HG02610 (cell line): Measurements from ENCODE around the gene MUC5AC.
"Not testable (repeated sequence)": the region's sequence is repeated elsewhere in the genome, so short reads cannot be mapped to it uniquely, and the experiment has no call there.

ENCODE experiments used
- ATAC-seq: cut with Tn5 transposase; IDR thresholded peaks from one replicate; pipeline ENCODE4 v1.9.1; 2021; ENCODE audit warnings: mild to moderate bottlenecking, moderate library complexity; ENCODE audit not compliant: unreplicated experiment

Gene MUC5AC

GRCh38 chr11:1157645-1158591 lies at the start of gene MUC5AC:
Gene MUC5AC, plus strand, starts transcription at chr11:1157953. Its CDS starts 47 bp downstream, at chr11:1158000.
- no peak for ATAC-seq

- ATAC-seq: no peak
Measured at GRCh38 chr11:1108246-1108900, 49.4 kb upstream of the MUC5AC start.

- ATAC-seq: no peak
Measured at GRCh38 chr11:1109101-1109917, 48.4 kb upstream of the MUC5AC start.

GRCh38 chr11:1109918-1110705 lies 47.6 kb upstream of the MUC5AC start:
- no peak for ATAC-seq

GRCh38 chr11:1111545-1112212 lies 46.1 kb upstream of the MUC5AC start:
- no peak for ATAC-seq

- no peak for ATAC-seq
Measured at GRCh38 chr11:1112351-1113191, 45.2 kb upstream of the MUC5AC start.

GRCh38 chr11:1113405-1114201 lies 44.1 kb upstream of the MUC5AC start:
- ATAC-seq: no peak

GRCh38 chr11:1115292-1115691 lies 42.5 kb upstream of the MUC5AC start:
- not testable (repeated sequence) for ATAC-seq

GRCh38 chr11:1116104-1116503 lies 41.6 kb upstream of the MUC5AC start:
- no peak for ATAC-seq

- no peak for ATAC-seq
Measured at GRCh38 chr11:1116666-1117390, 40.9 kb upstream of the MUC5AC start.

GRCh38 chr11:1117992-1118391 lies 39.8 kb upstream of the MUC5AC start:
- no peak for ATAC-seq

GRCh38 chr11:1118755-1119603 lies 38.8 kb upstream of the MUC5AC start:
- no peak for ATAC-seq

GRCh38 chr11:1119604-1120146 lies 38.1 kb upstream of the MUC5AC start:
- no peak for ATAC-seq

- ATAC-seq: no peak
Measured at GRCh38 chr11:1120532-1121330, 37.0 kb upstream of the MUC5AC start.

- ATAC-seq: no peak
Measured at GRCh38 chr11:1121331-1121812, 36.4 kb upstream of the MUC5AC start.
